Ovary (tissue), 3 donors: ENCODE data around the gene SLC7A7.

Experiments
- CTCF ChIP-seq, 3 donors: fragments of 450-650 bp in 2 of 3; fragments of 200-600 bp in 1 of 3; IDR thresholded peaks; one replicate each; pipeline versions ENCODE4 v1.5.1 to v1.8.0; 2016 to 2022; ENCODE audit warnings: antibody characterized with exemption in 3 of 3, mild to moderate bottlenecking in 1 of 3
- POLR2A ChIP-seq: fragments of 450-650 bp; IDR thresholded peaks from one replicate; pipeline ENCODE4 v1.6.1; 2017; ENCODE audit warnings: antibody characterized with exemption, mild to moderate bottlenecking, moderate library complexity
- donor health status: DM: no; HTN: no; CAD: no.

GRCh38 chr14:22723815-22724214 is 91.4 kb downstream of the SLC7A7 start:
- TF ChIP-seq CTCF (IDR thresholded peaks at IDR 0.05) = no peak
- TF ChIP-seq POLR2A = no peak
